Measurements from ENCODE around the gene ZNF511. TPM values are rescaled to one million over a fixed set of nuclear protein-coding genes. Genes with fewer than 3 reads are reported as not detected.

Gene ZNF511
- total and polyA plus RNA-seq, 2 of the 4 experiments (the other 2 are of a cell fraction), result 13.6 to 32.6 TPM

- no peak overlapping the region for H3K27ac ChIP-seq (ENCODE audit: insufficient read depth, low read length)
- H3K36me3 ChIP-seq (ENCODE audit: control insufficient read depth, insufficient read depth, low read length), result peaks cover 69% of the 10 kb centered on the region
These were observed 14.9 kb upstream of the ZNF511 start for GRCh38 chr10:133293810-133294119.

More at GRCh38 chr10:133293810-133294119, 14.9 kb upstream of the ZNF511 start:
- H2BK5ac ChIP-seq (ENCODE audit: low read depth, low read length, poor library complexity, severe bottlenecking), result peak overlapping the region; percentile 42
- ChIA-PET POLR2A (ENCODE audit: unreplicated experiment) (no interaction called here), CTCF (no interaction called here)
- H3K4me1 ChIP-seq (ENCODE audit: control insufficient read depth, insufficient read depth, low read length), result peaks cover 9% of the 10 kb centered on the region
- no peak overlapping the region for H2AFZ ChIP-seq (replicated peaks; ENCODE audit: low read length, poor library complexity)
- H2AK9ac ChIP-seq (replicated peaks; ENCODE audit: low read depth, low read length, poor library complexity), result peak overlapping the region; percentile 45
- no peak overlapping the region for H3K9ac ChIP-seq (ENCODE audit: low read depth, low read length)
- H3K4ac ChIP-seq (ENCODE audit: low read depth, low read length), result peak overlapping the region; percentile 49
- ATAC-seq (ENCODE audit: low read depth) (no peak), DNase-seq (no peak)
- H3K18ac ChIP-seq (ENCODE audit: low read depth, low read length), result no peak overlapping the region
- BruUV-seq (replicated peaks), result no TSS peak
- H4K8ac ChIP-seq (ENCODE audit: low read depth in 2 of 2, low read length in 2 of 2), result peak overlapping the region; percentile 32 to 74; a peak in 2 of 4 replicates
- no peak overlapping the region for H3K23ac ChIP-seq (ENCODE audit: low read depth, low read length)
- no peak overlapping the region for H3K4me3 ChIP-seq (ENCODE audit: insufficient read depth, low read depth, low read length)
- H2BK15ac ChIP-seq (ENCODE audit: low read depth, low read length), result no peak overlapping the region; the same call in 2 of the 3 replicates
- no peak overlapping the region for H4K5ac ChIP-seq (ENCODE audit: low read depth, low read length)
- peaks cover 0 to 17% of the 10 kb centered on the region in 2 experiments; a peak in 3 of 4 replicates for H3K79me1 ChIP-seq (ENCODE audit: low read depth in 1 of 2, low read length in 2 of 2)
- peak overlapping the region; percentile 78 for H2AK5ac ChIP-seq (ENCODE audit: low read depth, low read length)
- dilution Hi-C loops (cut with HindIII; ENCODE audit: low sequenced_read_pairs, unreplicated experiment) (no loop called here), intact Hi-C loops (cut with micrococcal nuclease) (no loop called here), in situ Hi-C loops (cut with MboI; ENCODE audit: low sequenced_read_pairs) (no loop called here)
- 0 out of 2 replicates have a peak overlapping the region, but pooled peaks have one; percentile 2 for H2BK20ac ChIP-seq (ENCODE audit: low read depth, low read length)
- 80% methylated on average over 1 of the region's 10 CpGs; no CpG with 5 or more reads in 1 of the 2 experiments for WGBS, 2 experiments (ENCODE audit: extremely low coverage in 2 of 2, insufficient read length in 1 of 2)
- H3K14ac ChIP-seq (replicated peaks; ENCODE audit: low read depth, low read length), result no peak overlapping the region
- H3K4me2 ChIP-seq (ENCODE audit: low read depth, low read length), result no peak overlapping the region
- TF ChIP-seq CHD1 (IDR thresholded peaks at IDR 0.05; ENCODE audit: low read depth, low read length), result no peak
- no peak for TF ChIP-seq MXI1 (IDR thresholded peaks at IDR 0.05; ENCODE audit: borderline replicate concordance, low read depth, low read length)
- no peak for TF ChIP-seq USF2 (IDR thresholded peaks at IDR 0.05; ENCODE audit: low read depth, low read length)
- no peak for TF ChIP-seq RAD21 (IDR thresholded peaks at IDR 0.05; ENCODE audit: low read length)
- TF ChIP-seq CEBPB (IDR thresholded peaks at IDR 0.05; ENCODE audit: low read depth, low read length), result no peak
- no peaks in the 10 kb centered on the region for H3K9me3 ChIP-seq (ENCODE audit: control insufficient read depth, insufficient read depth, low read length)
- peak overlapping the region; percentile 25; the same call in 1 of the 2 replicates for H4K91ac ChIP-seq (ENCODE audit: insufficient read depth, low read depth, low read length)
- no peak overlapping the region for H3K56ac ChIP-seq (ENCODE audit: extremely low read depth, insufficient read depth, low read length)
- H3K9me1 ChIP-seq (ENCODE audit: insufficient read depth, low read length), result peaks cover 12% of the 10 kb centered on the region
- H2BK120ac ChIP-seq (ENCODE audit: low read depth, low read length), result peak overlapping the region; percentile 66
- H4K20me1 ChIP-seq (ENCODE audit: insufficient read depth, low read length), result no peaks in the 10 kb centered on the region
- H3K27me3 ChIP-seq (ENCODE audit: control insufficient read depth, insufficient read depth, low read length), result no peaks in the 10 kb centered on the region
